ENCODE measurements around the gene HEPHL1. TPM values are rescaled to one million over a fixed set of nuclear protein-coding genes. Genes with fewer than 3 reads are reported as not detected.

The HEPHL1 gene
- not detected in 2 replicates for total RNA-seq

GRCh38 chr11:94020777-94021481 is at the start of gene HEPHL1:
HEPHL1 (plus strand) TSS chr11:94021354; CDS start chr11:94021369, 15 bp downstream.

GRCh38 chr11:94128746-94129511 is 107.8 kb downstream of the HEPHL1 start, which contains the start of gene PANX1:
PANX1 (plus strand) TSS chr11:94128841; CDS start chr11:94129313, 472 bp downstream.

Other genes starting within 250 kb of the HEPHL1 start
- gene MED17, start 237.1 kb upstream of the HEPHL1 start, total RNA-seq, result 22.5 and 32.4 TPM in 2 replicates
- gene VSTM5, start 170.7 kb upstream of the HEPHL1 start, total RNA-seq, result 0.29 TPM in 1 of 2 replicates, not detected in the other
- gene PANX1, start 107.5 kb downstream of the HEPHL1 start, total RNA-seq, result 40.4 and 51.4 TPM in 2 replicates